MCF 10A (cell line): Measurements from ENCODE around the gene MTHFD1L. TPM values are rescaled to one million over a fixed set of nuclear protein-coding genes. Genes with fewer than 3 reads are reported as not detected.

Experiments used
- BruUV-seq: library from RNA; stranded (reverse); fragments of 400-500 nt; replicated peaks from 2 replicates; lab custom pipeline; 2021; lab: Mats Ljungman, UMichigan
- CTCF ChIA-PET: fragments of 300-600 bp; sonication (Branson Sonifier 250); formaldehyde crosslinking; extraction: SDS; loops from one replicate; lab custom pipeline; 2021; ENCODE audit warnings: antibody characterized with exemption, inconsistent platforms; lab: Yijun Ruan, JAX
- POLR2A ChIA-PET: fragments of 300-600, 350-650 bp; sonication (Branson Sonifier 250); formaldehyde crosslinking; extraction: SDS; loops from one replicate; lab custom pipeline; 2020; ENCODE audit warnings: antibody characterized with exemption, inconsistent platforms; lab: Yijun Ruan, JAX
- DNase-seq: peaks from one replicate; pipeline ENCODE4 v3.0.0-alpha.2; 2018; ENCODE audit not compliant: unreplicated experiment
- H3K27ac Mint-ChIP-seq: one replicate; pipeline ENCODE4 v1.8.0; 2022; ENCODE audit warnings: mild to moderate bottlenecking, low read depth, mixed read lengths; ENCODE audit not compliant: unreplicated experiment
- H3K27me3 Mint-ChIP-seq: one replicate; pipeline ENCODE4 v1.8.0; 2022; ENCODE audit warnings: mixed read lengths; ENCODE audit not compliant: insufficient read depth, unreplicated experiment
- H3K36me3 Mint-ChIP-seq: one replicate; pipeline ENCODE4 v1.8.0; 2022; ENCODE audit warnings: mild to moderate bottlenecking, moderate library complexity, mixed read lengths; ENCODE audit not compliant: insufficient read depth, unreplicated experiment
- H3K4me1 Mint-ChIP-seq: one replicate; pipeline ENCODE4 v1.8.0; 2022; ENCODE audit warnings: mixed read lengths; ENCODE audit not compliant: insufficient read depth, unreplicated experiment
- H3K4me3 Mint-ChIP-seq: one replicate; pipeline ENCODE4 v1.8.0; 2022; ENCODE audit warnings: mild to moderate bottlenecking, moderate library complexity, mixed read lengths; ENCODE audit not compliant: unreplicated experiment
- H3K9me3 Mint-ChIP-seq: one replicate; pipeline ENCODE4 v1.8.0; 2022; ENCODE audit warnings: mixed read lengths; ENCODE audit not compliant: unreplicated experiment
- intact Hi-C: fragments of 100-400 bp; cut with micrococcal nuclease; formaldehyde crosslinking; loops from 2 replicates; pipeline ENCODE4 v1.14.1; 2022
- total RNA-seq: library from RNA; stranded (reverse); gene quantifications from 2 replicates; pipeline ENCODE4 v1.2.3, GENCODE V29; 2022
- TF ChIP-seq, protein P1 (sequence below): fragments of 200-600 bp; IDR thresholded peaks from one replicate; pipeline ENCODE4 v1.8.0; 2022; ENCODE audit warnings: antibody characterized with exemption, mild to moderate bottlenecking; ENCODE audit not compliant: unreplicated experiment

Gene MTHFD1L
- total RNA-seq, 1 experiment from 2014 or later = 110 TPM

DNA sequence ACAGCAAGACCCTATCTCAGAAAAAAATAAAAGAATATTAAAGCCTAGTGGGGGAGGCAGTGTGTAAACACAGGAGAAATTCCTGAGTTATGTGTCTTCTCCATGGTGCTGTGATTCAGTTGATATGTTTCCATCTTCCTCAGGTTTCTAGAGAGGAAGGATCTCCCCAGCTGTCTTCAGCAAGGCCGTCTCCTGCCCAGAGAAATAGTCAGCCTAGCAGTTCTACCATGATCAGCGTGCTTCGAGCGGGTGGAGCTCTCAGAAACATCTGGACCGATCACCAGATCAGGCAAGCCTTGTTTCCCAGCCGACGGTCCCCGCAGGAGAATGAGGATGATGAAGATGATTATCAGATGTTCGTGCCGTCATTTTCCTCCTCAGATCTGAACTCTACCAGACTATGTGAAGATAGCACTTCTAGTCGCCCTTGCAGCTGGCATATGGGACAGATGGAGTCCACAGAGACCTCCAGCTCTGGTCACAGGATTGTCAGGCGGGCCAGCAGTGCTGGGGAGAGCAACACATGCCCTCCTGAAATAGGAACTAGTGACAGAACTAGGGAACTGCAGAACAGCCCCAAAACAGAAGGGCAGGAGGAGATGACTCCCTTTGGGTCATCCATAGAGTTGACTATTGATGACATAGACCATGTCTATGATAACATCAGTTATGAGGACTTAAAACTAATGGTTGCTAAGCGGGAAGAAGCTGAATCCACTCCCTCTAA, 34.9 kb upstream of the MTHFD1L start:
- no TSS peak for BruUV-seq
- POLR2A ChIA-PET = no interaction called here

DNA sequence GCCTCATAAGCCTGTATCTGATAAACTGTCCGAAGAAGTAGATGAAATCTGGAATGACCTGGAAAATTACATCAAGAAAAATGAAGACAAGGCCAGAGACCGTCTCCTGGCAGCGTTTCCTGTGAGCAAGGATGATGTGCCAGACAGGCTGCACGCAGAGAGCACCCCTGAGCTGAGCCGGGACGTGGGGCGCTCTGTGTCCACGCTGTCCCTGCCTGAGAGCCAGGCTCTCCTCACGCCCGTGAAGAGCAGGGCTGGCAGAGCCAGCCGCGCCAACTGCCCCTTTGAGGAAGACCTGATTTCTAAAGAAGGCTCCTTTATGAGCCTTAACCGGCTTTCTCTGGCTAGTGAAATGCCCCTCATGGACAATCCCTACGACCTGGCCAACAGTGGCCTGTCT, 33.9 kb upstream of the MTHFD1L start:
- Mint-ChIP-seq H3K9me3 (no peaks in the 10 kb centered on the region), H3K27ac (no peak overlapping the region), H3K36me3 (no peaks in the 10 kb centered on the region), H3K4me3 (no peak overlapping the region), H3K4me1 (no peaks in the 10 kb centered on the region), H3K27me3 (no peaks in the 10 kb centered on the region)
- ChIA-PET CTCF (interaction anchor here (0.6 kb wide), 1 partner anchor 252 kb away, joined by 4 read pairs; no protein-coding TSS in a partner anchor), POLR2A (no interaction called here)
- TF ChIP-seq, protein P1, sequence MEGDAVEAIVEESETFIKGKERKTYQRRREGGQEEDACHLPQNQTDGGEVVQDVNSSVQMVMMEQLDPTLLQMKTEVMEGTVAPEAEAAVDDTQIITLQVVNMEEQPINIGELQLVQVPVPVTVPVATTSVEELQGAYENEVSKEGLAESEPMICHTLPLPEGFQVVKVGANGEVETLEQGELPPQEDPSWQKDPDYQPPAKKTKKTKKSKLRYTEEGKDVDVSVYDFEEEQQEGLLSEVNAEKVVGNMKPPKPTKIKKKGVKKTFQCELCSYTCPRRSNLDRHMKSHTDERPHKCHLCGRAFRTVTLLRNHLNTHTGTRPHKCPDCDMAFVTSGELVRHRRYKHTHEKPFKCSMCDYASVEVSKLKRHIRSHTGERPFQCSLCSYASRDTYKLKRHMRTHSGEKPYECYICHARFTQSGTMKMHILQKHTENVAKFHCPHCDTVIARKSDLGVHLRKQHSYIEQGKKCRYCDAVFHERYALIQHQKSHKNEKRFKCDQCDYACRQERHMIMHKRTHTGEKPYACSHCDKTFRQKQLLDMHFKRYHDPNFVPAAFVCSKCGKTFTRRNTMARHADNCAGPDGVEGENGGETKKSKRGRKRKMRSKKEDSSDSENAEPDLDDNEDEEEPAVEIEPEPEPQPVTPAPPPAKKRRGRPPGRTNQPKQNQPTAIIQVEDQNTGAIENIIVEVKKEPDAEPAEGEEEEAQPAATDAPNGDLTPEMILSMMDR = no peak
- intact Hi-C loops = no loop called here
- TSS peak; percentile 12 for BruUV-seq
- no peak for DNase-seq

More for the DNA sequence above, 34.9 kb upstream of the MTHFD1L start:
- no peaks in the 10 kb centered on the region for H3K36me3 Mint-ChIP-seq
- H3K27me3 Mint-ChIP-seq = no peaks in the 10 kb centered on the region
- no peak overlapping the region for H3K27ac Mint-ChIP-seq
- intact Hi-C loops = no loop called here
- CTCF ChIA-PET = interaction anchor here (0.6 to 1.4 kb wide), 3 partner anchors 13 to 412 kb away, joined by 4 to 7 read pairs (median 6); no protein-coding TSS in a partner anchor
- TF ChIP-seq, protein P1 = no peak
- no peaks in the 10 kb centered on the region for H3K9me3 Mint-ChIP-seq
- no peaks in the 10 kb centered on the region for H3K4me1 Mint-ChIP-seq
- H3K4me3 Mint-ChIP-seq = no peak overlapping the region
- no peak for DNase-seq

GRCh38 chr6:150835620-150836019, 29.9 kb upstream of the MTHFD1L start:
- POLR2A ChIA-PET = interaction anchor here (0.9 kb wide), 1 partner anchor 40 kb away, joined by 3 read pairs; no protein-coding TSS in a partner anchor
- Mint-ChIP-seq H3K36me3 (peaks cover 12% of the 10 kb centered on the region), H3K9me3 (no peaks in the 10 kb centered on the region), H3K4me1 (no peaks in the 10 kb centered on the region), H3K27me3 (no peaks in the 10 kb centered on the region), H3K27ac (no peak overlapping the region), H3K4me3 (no peak overlapping the region)
- intact Hi-C loops = no loop called here
- TF ChIP-seq, protein P1 = no peak
- no TSS peak for BruUV-seq
- CTCF ChIA-PET = interaction anchor here (0.6 to 2.6 kb wide), 3 partner anchors 12 to 1486 kb away, joined by 3 to 7 read pairs (median 6); no protein-coding TSS in a partner anchor
- peak; percentile 38 for DNase-seq

DNA sequence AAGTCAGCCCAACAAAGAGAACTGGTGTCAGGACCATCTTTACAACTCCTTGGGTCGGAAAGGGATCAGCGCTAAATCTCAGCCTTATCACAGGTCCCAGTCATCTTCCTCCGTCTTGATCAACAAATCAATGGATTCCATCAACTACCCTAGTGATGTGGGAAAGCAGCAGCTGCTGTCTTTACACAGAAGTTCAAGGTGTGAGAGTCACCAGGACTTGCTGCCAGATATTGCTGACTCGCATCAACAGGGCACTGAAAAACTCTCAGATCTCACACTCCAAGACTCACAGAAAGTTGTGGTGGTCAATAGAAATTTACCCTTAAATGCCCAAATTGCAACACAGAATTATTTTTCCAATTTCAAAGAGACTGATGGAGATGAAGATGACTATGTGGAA, 25.3 kb upstream of the MTHFD1L start:
- no TSS peak for BruUV-seq
- Mint-ChIP-seq H3K4me1 (no peaks in the 10 kb centered on the region), H3K4me3 (no peak overlapping the region), H3K27me3 (no peaks in the 10 kb centered on the region), H3K36me3 (peaks cover 26% of the 10 kb centered on the region), H3K27ac (no peak overlapping the region), H3K9me3 (no peaks in the 10 kb centered on the region)
- CTCF ChIA-PET = no interaction called here
- DNase-seq = no peak
- intact Hi-C loops = no loop called here
- TF ChIP-seq, protein P1 = no peak
- POLR2A ChIA-PET = interaction anchor here (1.0 kb wide), 1 partner anchor 16 kb away, joined by 3 read pairs; no protein-coding TSS in a partner anchor
